Upper lobe of right lung (tissue), 1 donor: ENCODE data around the gene ASB4. TPM values are rescaled to one million over a fixed set of nuclear protein-coding genes. Genes with fewer than 3 reads are reported as not detected.

Experiments used
- ATAC-seq: fragments of 200-7000 bp; cut with Tn5 transposase; one replicate; pipeline ENCODE4 v1.9.1; 2020; ENCODE audit warnings: mild to moderate bottlenecking, moderate library complexity
- DNase-seq: peaks from one replicate; pipeline ENCODE4 v3.0.0-alpha.2; 2020
- H3K27ac ChIP-seq: fragments of 200-600 bp; one replicate; pipeline ENCODE4 v1.8.0; 2022
- H3K27me3 ChIP-seq: fragments of 200-600 bp; one replicate; pipeline ENCODE4 v1.8.0; 2022; ENCODE audit warnings: mild to moderate bottlenecking
- H3K36me3 ChIP-seq: fragments of 200-600 bp; one replicate; pipeline ENCODE4 v1.8.0; 2022
- H3K4me1 ChIP-seq: fragments of 200-600 bp; one replicate; pipeline ENCODE4 v1.8.0; 2022
- H3K4me3 ChIP-seq: fragments of 200-600 bp; one replicate; pipeline ENCODE4 v1.8.0; 2022; ENCODE audit warnings: mild to moderate bottlenecking
- H3K9me3 ChIP-seq: fragments of 200-600 bp; one replicate; pipeline ENCODE4 v1.8.0; 2022
- intact Hi-C: fragments of 100-400 bp; cut with DNase I; formaldehyde crosslinking; loops from one replicate; pipeline ENCODE4 v1.11.0; 2022
- total RNA-seq: library from RNA; stranded (reverse); fragmentation: NEBNext Ultra II Directional; extraction: Animal tissue kit (Norgen Biotek cat#: 25700); gene quantifications from one replicate; pipeline ENCODE4 v1.2.1, GENCODE V29; 2021
- TF ChIP-seq, protein P1 (sequence below): fragments of 200-600 bp; IDR thresholded peaks from one replicate; pipeline ENCODE4 v1.8.0; 2022; ENCODE audit warnings: antibody characterized with exemption
- donor health status: DM: no; HTN: yes; CAD: no; lungs with severe emphysema.

Gene ASB4
- total RNA-seq, 1 donor from 2014 or later = 0.49 TPM

DNA sequence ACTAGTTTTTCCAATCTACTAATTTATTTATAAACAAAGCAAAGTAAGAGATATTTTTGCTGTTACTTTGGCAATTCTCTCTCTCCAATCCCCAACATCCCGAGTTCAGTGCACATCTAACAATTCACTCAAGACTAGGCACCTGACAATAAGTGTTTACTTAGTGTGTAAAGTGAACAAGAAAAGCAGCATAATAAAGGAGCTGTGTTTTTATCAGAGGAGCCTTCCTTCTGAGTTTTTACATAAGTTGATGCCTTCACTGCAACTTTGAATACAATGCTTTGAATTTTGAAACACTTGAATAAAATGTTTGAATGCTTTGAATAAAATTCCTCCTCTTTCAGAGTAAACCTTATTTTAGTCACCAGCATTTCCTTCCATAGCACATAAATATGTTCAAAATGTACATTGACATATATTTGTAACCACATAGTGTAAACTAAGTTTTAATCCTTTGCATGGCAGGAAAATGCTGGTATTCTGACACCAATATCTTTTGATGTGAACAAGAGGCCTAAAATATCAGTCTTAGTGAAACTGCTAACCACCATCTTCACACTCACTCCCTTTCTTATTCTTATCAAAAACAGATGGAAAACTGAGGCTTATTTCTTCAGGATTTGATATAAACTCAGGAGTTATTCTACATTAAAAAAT is 99.2 kb downstream of the ASB4 start:
- intact Hi-C loops = no loop called here
- Histone ChIP-seq H3K27ac (no peak overlapping the region), H3K4me3 (no peak overlapping the region), H3K36me3 (peaks cover 68% of the 10 kb centered on the region), H3K27me3 (no peaks in the 10 kb centered on the region), H3K4me1 (peaks cover 27% of the 10 kb centered on the region), H3K9me3 (no peaks in the 10 kb centered on the region)
- no peak for ATAC-seq
- TF ChIP-seq, protein P1, sequence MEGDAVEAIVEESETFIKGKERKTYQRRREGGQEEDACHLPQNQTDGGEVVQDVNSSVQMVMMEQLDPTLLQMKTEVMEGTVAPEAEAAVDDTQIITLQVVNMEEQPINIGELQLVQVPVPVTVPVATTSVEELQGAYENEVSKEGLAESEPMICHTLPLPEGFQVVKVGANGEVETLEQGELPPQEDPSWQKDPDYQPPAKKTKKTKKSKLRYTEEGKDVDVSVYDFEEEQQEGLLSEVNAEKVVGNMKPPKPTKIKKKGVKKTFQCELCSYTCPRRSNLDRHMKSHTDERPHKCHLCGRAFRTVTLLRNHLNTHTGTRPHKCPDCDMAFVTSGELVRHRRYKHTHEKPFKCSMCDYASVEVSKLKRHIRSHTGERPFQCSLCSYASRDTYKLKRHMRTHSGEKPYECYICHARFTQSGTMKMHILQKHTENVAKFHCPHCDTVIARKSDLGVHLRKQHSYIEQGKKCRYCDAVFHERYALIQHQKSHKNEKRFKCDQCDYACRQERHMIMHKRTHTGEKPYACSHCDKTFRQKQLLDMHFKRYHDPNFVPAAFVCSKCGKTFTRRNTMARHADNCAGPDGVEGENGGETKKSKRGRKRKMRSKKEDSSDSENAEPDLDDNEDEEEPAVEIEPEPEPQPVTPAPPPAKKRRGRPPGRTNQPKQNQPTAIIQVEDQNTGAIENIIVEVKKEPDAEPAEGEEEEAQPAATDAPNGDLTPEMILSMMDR = no peak
- no peak for DNase-seq

DNA sequence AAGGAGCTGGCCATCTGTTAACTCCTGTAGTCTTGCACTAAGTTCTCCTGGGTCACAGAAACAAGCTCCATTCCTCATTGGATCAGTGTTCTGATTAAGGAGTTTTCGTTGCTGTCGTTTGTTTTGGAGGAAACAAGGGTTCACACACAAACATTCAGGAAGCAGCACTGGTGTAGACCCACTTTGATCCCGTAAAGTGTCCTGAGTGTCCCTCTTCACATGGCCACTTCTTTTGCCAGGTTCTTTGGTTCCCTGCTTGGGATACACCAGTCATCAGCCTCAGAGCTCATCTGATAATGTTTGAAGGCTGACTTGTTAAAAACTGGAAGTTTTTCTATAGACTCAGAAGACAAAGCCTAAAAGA is 99.7 kb downstream of the ASB4 start:
- H3K4me3 ChIP-seq = no peak overlapping the region
- H3K27ac ChIP-seq = no peak overlapping the region
- DNase-seq = no peak
- TF ChIP-seq, protein P1 = no peak
- H3K27me3 ChIP-seq = no peaks in the 10 kb centered on the region
- H3K36me3 ChIP-seq = peaks cover 74% of the 10 kb centered on the region
- intact Hi-C loops = no loop called here
- no peaks in the 10 kb centered on the region for H3K9me3 ChIP-seq
- peaks cover 30% of the 10 kb centered on the region for H3K4me1 ChIP-seq
- ATAC-seq = no peak

DNA sequence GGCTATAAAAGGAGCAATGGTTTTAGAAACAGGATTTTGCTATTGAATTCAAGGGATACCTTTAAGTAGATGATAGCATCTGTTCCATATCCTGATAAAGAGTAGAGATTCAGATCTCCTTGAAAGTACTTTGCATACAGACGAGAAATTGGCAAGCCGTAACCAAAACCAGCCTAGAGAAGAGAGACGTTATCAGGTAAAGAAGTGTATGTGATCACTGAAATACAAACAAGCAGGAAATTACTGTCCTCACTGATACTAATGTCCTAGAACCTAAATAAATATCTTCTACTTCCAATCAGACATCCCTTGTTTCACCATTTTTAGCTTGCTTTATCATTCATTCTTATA is 101.2 kb downstream of the ASB4 start:
- no peaks in the 10 kb centered on the region for H3K27me3 ChIP-seq
- intact Hi-C loops = no loop called here
- ATAC-seq (no peak), DNase-seq (no peak)
- no peak overlapping the region for H3K4me3 ChIP-seq
- H3K27ac ChIP-seq = no peak overlapping the region
- H3K4me1 ChIP-seq = peaks cover 30% of the 10 kb centered on the region
- TF ChIP-seq, protein P1 = no peak
- peaks cover 89% of the 10 kb centered on the region for H3K36me3 ChIP-seq
- no peaks in the 10 kb centered on the region for H3K9me3 ChIP-seq

DNA sequence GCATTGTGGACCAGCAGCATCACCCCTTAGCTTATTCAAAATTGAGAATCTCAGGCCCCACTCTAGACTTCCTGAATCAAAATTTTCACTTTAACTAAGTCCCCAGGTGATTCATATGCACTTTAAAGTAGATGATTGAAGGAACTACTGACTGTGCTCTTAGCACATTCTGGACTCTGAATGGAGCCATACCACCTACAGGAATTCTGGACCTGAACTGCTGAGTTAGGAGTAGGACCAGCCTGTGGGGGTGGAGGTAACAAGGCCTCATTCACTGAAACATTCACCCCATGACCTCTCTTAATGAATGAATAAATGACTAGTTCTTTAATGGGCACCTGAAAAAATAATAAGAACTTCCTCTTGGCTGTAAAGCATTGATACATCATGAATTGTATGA is 103.3 kb downstream of the ASB4 start:
- ATAC-seq = no peak
- H3K9me3 ChIP-seq = no peaks in the 10 kb centered on the region
- TF ChIP-seq, protein P1 = no peak
- H3K27ac ChIP-seq = no peak overlapping the region
- H3K4me3 ChIP-seq = peak overlapping the region; percentile 8
- no peaks in the 10 kb centered on the region for H3K27me3 ChIP-seq
- H3K36me3 ChIP-seq = peaks cover 100% of the 10 kb centered on the region
- H3K4me1 ChIP-seq = peaks cover 30% of the 10 kb centered on the region
- intact Hi-C loops = no loop called here
- DNase-seq = no peak

DNA sequence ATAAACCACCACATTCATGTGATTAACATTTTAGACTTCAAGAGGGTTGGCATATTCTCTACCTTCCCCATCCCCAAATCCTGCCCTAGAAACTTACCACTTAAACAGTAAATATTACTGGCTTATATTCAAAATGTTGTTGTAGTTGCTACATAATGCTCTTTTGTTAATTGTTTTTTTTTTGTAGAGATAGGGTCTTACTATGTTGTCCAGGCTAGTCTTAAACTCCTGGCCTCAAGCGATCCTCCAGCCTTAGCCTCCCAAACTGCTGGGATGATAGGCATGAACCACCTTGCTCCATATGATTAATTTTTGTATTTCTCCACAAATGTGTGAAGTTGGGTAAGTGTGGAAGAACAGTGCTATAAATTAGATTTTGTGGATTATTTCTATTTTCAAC is 104.0 kb downstream of the ASB4 start:
- no peak overlapping the region for H3K27ac ChIP-seq
- no peaks in the 10 kb centered on the region for H3K27me3 ChIP-seq
- peaks cover 100% of the 10 kb centered on the region for H3K36me3 ChIP-seq
- ATAC-seq (no peak), DNase-seq (no peak)
- TF ChIP-seq, protein P1 = no peak
- intact Hi-C loops = no loop called here
- no peaks in the 10 kb centered on the region for H3K9me3 ChIP-seq
- peaks cover 30% of the 10 kb centered on the region for H3K4me1 ChIP-seq
- peak overlapping the region; percentile 76 for H3K4me3 ChIP-seq

Other genes with a start within 250 kb of the ASB4 start
- gene PON1, start 161.4 kb upstream of the ASB4 start, total RNA-seq = 0.49 TPM
- gene PON3, start 89.6 kb upstream of the ASB4 start, total RNA-seq = 36.4 TPM
- 193 TPM for gene PON2, start 50.9 kb upstream of the ASB4 start, total RNA-seq
- 156 TPM for gene PDK4, start 110.6 kb downstream of the ASB4 start, total RNA-seq